ENCODE data around the gene NXN. TPM values are rescaled to one million over a fixed set of nuclear protein-coding genes. Genes with fewer than 3 reads are reported as not detected.

NXN gene
- polyA plus RNA-seq, 1 donor from 2014 or later = 14.8 TPM

DNA sequence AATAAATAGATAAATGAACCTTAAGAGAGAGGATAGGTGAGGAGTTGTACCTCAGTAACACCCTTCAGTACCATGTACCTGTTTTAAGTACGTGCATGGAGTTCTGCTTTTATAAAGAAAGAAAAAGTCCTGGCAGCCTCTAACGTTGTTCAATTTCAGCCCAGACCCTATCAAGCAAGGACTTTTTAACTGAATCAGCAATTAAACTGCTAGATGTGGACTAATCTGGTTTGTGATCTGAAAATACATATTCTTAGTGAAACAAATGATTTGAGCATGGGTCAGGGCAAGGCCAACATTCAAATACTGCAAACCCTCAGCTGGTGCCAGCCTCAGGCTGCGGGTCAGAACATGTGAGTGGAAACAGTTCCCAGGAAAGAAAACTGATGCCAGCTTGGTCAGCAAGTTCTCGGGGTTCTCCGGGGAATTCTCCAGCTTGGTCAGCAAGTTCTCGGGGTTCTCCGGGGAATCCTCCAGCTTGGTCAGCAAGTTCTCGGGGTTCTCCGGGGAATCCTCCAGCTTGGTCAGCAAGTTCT lies 112.9 kb downstream of the NXN start:
- Histone ChIP-seq H3K36me3 (ENCODE audit: insufficient read depth, low read length) (no peaks in the 10 kb centered on the region), H3K27ac (ENCODE audit: low read length) (no peak overlapping the region), H4K20me1 (ENCODE audit: insufficient read depth) (no peaks in the 10 kb centered on the region), H3K4me3 (ENCODE audit: low read length) (no peak overlapping the region), H3K27me3 (ENCODE audit: insufficient read depth, low read depth, low read length) (no peaks in the 10 kb centered on the region), H3K9me2 (ENCODE audit: insufficient read depth, low read length) (no peaks in the 10 kb centered on the region), H2AFZ (ENCODE audit: low read depth, low read length) (no peak overlapping the region), H3K4me2 (ENCODE audit: low read length) (no peak overlapping the region), H3K9ac (ENCODE audit: low read length) (no peak overlapping the region), H3K9me3 (ENCODE audit: low read length) (no peaks in the 10 kb centered on the region), H3F3A (ENCODE audit: insufficient read depth, low read length, poor library complexity, severe bottlenecking) (no peaks in the 10 kb centered on the region), H3K79me2 (replicated peaks; ENCODE audit: insufficient read depth, low read length) (no peaks in the 10 kb centered on the region)
- TF ChIP-seq RAD21 (conservative IDR thresholded peaks at IDR 0.05) = no peak
- TF ChIP-seq, protein P1, sequence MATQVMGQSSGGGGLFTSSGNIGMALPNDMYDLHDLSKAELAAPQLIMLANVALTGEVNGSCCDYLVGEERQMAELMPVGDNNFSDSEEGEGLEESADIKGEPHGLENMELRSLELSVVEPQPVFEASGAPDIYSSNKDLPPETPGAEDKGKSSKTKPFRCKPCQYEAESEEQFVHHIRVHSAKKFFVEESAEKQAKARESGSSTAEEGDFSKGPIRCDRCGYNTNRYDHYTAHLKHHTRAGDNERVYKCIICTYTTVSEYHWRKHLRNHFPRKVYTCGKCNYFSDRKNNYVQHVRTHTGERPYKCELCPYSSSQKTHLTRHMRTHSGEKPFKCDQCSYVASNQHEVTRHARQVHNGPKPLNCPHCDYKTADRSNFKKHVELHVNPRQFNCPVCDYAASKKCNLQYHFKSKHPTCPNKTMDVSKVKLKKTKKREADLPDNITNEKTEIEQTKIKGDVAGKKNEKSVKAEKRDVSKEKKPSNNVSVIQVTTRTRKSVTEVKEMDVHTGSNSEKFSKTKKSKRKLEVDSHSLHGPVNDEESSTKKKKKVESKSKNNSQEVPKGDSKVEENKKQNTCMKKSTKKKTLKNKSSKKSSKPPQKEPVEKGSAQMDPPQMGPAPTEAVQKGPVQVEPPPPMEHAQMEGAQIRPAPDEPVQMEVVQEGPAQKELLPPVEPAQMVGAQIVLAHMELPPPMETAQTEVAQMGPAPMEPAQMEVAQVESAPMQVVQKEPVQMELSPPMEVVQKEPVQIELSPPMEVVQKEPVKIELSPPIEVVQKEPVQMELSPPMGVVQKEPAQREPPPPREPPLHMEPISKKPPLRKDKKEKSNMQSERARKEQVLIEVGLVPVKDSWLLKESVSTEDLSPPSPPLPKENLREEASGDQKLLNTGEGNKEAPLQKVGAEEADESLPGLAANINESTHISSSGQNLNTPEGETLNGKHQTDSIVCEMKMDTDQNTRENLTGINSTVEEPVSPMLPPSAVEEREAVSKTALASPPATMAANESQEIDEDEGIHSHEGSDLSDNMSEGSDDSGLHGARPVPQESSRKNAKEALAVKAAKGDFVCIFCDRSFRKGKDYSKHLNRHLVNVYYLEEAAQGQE (IDR thresholded peaks at IDR 0.05; ENCODE audit: borderline replicate concordance) = no peak
- TF ChIP-seq MXI1 (conservative IDR thresholded peaks at IDR 0.05; ENCODE audit: poor library complexity, severe bottlenecking) = no peak
- TF ChIP-seq SMC3 (conservative IDR thresholded peaks at IDR 0.05; ENCODE audit: poor library complexity) = no peak
- TF ChIP-seq EZH2 (IDR thresholded peaks at IDR 0.05; ENCODE audit: borderline replicate concordance, insufficient read depth, low read length, poor library complexity, severe bottlenecking) = no peak
- no peak for TF ChIP-seq POLR2AphosphoS5 (IDR thresholded peaks at IDR 0.05)
- TF ChIP-seq TAF1 (IDR thresholded peaks at IDR 0.05; ENCODE audit: low read depth) = no peak
- no peak for TF ChIP-seq EP300 (conservative IDR thresholded peaks at IDR 0.05; ENCODE audit: poor library complexity, severe bottlenecking)
- TF ChIP-seq, protein P2, sequence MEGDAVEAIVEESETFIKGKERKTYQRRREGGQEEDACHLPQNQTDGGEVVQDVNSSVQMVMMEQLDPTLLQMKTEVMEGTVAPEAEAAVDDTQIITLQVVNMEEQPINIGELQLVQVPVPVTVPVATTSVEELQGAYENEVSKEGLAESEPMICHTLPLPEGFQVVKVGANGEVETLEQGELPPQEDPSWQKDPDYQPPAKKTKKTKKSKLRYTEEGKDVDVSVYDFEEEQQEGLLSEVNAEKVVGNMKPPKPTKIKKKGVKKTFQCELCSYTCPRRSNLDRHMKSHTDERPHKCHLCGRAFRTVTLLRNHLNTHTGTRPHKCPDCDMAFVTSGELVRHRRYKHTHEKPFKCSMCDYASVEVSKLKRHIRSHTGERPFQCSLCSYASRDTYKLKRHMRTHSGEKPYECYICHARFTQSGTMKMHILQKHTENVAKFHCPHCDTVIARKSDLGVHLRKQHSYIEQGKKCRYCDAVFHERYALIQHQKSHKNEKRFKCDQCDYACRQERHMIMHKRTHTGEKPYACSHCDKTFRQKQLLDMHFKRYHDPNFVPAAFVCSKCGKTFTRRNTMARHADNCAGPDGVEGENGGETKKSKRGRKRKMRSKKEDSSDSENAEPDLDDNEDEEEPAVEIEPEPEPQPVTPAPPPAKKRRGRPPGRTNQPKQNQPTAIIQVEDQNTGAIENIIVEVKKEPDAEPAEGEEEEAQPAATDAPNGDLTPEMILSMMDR (IDR thresholded peaks at IDR 0.05; ENCODE audit: poor library complexity, severe bottlenecking) = no peak

DNA sequence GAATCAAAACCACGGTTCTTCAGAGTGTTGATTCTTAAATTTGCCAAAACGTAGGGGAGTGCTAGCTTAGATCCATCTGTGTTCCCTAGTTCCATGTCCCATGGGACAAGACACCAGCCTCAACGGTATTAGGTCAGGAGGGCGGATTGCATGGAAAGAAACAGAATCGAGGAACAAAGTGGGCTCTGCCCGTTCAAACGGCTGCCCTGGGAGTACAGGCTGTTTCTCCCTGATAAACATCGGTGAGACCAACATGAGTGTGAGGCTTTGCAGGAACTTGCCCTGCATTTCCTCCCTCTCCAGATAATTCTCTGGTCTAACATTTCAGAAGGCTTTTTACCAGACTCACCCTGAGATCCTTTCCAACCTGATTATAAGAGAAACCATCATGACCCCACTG lies 115.3 kb downstream of the NXN start:
- no peak overlapping the region for H2AFZ ChIP-seq (ENCODE audit: low read depth, low read length)
- no peaks in the 10 kb centered on the region for H3K27me3 ChIP-seq (ENCODE audit: insufficient read depth, low read depth, low read length)
- TF ChIP-seq RAD21 (conservative IDR thresholded peaks at IDR 0.05) (no peak), MXI1 (conservative IDR thresholded peaks at IDR 0.05; ENCODE audit: poor library complexity, severe bottlenecking) (no peak), EP300 (conservative IDR thresholded peaks at IDR 0.05; ENCODE audit: poor library complexity, severe bottlenecking) (no peak), EZH2 (IDR thresholded peaks at IDR 0.05; ENCODE audit: borderline replicate concordance, insufficient read depth, low read length, poor library complexity, severe bottlenecking) (no peak), SMC3 (conservative IDR thresholded peaks at IDR 0.05; ENCODE audit: poor library complexity) (no peak), TAF1 (IDR thresholded peaks at IDR 0.05; ENCODE audit: low read depth) (no peak), POLR2AphosphoS5 (IDR thresholded peaks at IDR 0.05) (no peak)
- TF ChIP-seq, protein P2 (IDR thresholded peaks at IDR 0.05; ENCODE audit: poor library complexity, severe bottlenecking) = no peak
- TF ChIP-seq, protein P1 (IDR thresholded peaks at IDR 0.05; ENCODE audit: borderline replicate concordance) = no peak
- H3K9me2 ChIP-seq (ENCODE audit: insufficient read depth, low read length) = no peaks in the 10 kb centered on the region
- no peak overlapping the region for H3K4me2 ChIP-seq (ENCODE audit: low read length)
- H4K20me1 ChIP-seq (ENCODE audit: insufficient read depth) = no peaks in the 10 kb centered on the region
- no peaks in the 10 kb centered on the region for H3F3A ChIP-seq (ENCODE audit: insufficient read depth, low read length, poor library complexity, severe bottlenecking)
- H3K9me3 ChIP-seq (ENCODE audit: low read length) = no peaks in the 10 kb centered on the region
- H3K27ac ChIP-seq (ENCODE audit: low read length) = no peak overlapping the region
- H3K4me3 ChIP-seq (ENCODE audit: low read length) = no peak overlapping the region
- peaks cover 3% of the 10 kb centered on the region for H3K79me2 ChIP-seq (replicated peaks; ENCODE audit: insufficient read depth, low read length)
- no peak overlapping the region for H3K9ac ChIP-seq (ENCODE audit: low read length)
- H3K36me3 ChIP-seq (ENCODE audit: insufficient read depth, low read length) = no peaks in the 10 kb centered on the region
